GM12801 (cell line): ENCODE data around the gene ESR1.

Source experiments
- TF ChIP-seq, protein P1 (sequence below): IDR thresholded peaks from one replicate; pipeline ENCODE4 v1.5.1; 2011; ENCODE audit warnings: control low read depth; ENCODE audit not compliant: insufficient read length; ENCODE audit errors: extremely low read depth

ESR1 gene

DNA sequence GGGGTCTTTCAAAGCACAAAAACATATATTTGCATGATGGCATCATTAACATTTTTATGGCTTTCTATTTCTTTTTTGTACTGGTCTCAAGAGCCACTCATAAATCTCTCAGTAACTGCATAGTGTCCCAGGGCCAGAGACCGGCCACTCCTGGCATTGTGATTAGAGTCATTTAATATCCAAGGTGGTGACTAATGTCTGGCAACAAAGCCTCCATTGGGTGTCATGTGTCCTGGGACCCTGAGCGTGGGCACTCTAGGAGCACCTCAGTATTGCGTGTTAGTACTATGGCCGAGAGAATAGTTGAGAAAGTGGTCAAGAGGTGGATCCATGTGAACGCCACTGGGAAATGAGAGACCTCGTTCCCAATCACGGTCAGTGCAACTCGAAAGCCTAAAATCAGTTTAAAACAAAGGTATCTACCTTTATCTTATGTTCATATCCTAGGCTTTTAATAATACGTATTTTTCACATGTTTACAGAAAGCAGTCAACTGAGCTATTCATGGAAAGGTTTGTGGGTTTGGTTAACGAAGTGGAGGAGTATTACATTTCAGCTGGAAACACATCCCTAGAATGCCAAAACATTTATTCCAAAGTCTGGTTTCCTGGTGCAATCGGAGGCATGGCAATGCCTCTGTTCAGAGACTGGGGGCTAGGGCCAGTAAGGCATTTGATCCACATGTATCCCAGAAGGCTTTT is 2.7 kb upstream of the ESR1 start:
- TF ChIP-seq, protein P1, sequence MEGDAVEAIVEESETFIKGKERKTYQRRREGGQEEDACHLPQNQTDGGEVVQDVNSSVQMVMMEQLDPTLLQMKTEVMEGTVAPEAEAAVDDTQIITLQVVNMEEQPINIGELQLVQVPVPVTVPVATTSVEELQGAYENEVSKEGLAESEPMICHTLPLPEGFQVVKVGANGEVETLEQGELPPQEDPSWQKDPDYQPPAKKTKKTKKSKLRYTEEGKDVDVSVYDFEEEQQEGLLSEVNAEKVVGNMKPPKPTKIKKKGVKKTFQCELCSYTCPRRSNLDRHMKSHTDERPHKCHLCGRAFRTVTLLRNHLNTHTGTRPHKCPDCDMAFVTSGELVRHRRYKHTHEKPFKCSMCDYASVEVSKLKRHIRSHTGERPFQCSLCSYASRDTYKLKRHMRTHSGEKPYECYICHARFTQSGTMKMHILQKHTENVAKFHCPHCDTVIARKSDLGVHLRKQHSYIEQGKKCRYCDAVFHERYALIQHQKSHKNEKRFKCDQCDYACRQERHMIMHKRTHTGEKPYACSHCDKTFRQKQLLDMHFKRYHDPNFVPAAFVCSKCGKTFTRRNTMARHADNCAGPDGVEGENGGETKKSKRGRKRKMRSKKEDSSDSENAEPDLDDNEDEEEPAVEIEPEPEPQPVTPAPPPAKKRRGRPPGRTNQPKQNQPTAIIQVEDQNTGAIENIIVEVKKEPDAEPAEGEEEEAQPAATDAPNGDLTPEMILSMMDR = no peak

DNA sequence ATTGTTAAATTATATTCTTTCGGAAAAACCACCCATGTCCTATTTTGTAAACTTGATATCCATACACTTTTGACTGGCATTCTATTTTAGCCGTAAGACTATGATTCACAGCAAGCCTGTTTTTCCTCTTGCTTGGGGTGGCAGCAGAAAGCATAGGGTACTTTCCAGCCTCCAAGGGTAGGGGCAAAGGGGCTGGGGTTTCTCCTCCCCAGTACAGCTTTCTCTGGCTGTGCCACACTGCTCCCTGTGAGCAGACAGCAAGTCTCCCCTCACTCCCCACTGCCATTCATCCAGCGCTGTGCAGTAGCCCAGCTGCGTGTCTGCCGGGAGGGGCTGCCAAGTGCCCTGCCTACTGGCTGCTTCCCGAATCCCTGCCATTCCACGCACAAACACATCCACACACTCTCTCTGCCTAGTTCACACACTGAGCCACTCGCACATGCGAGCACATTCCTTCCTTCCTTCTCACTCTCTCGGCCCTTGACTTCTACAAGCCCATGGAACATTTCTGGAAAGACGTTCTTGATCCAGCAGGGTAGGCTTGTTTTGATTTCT is 2.1 kb upstream of the ESR1 start:
- TF ChIP-seq, protein P1 = no peak

DNA sequence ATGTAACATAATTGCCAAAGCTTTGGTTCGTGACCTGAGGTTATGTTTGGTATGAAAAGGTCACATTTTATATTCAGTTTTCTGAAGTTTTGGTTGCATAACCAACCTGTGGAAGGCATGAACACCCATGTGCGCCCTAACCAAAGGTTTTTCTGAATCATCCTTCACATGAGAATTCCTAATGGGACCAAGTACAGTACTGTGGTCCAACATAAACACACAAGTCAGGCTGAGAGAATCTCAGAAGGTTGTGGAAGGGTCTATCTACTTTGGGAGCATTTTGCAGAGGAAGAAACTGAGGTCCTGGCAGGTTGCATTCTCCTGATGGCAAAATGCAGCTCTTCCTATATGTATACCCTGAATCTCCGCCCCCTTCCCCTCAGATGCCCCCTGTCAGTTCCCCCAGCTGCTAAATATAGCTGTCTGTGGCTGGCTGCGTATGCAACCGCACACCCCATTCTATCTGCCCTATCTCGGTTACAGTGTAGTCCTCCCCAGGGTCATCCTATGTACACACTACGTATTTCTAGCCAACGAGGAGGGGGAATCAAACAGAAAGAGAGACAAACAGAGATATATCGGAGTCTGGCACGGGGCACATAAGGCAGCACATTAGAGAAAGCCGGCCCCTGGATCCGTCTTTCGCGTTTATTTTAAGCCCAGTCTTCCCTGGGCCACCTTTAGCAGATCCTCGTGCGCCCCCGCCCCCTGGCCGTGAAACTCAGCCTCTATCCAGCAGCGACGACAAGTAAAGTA is 547 bp upstream of the ESR1 start:
- TF ChIP-seq, protein P1 = no peak

DNA sequence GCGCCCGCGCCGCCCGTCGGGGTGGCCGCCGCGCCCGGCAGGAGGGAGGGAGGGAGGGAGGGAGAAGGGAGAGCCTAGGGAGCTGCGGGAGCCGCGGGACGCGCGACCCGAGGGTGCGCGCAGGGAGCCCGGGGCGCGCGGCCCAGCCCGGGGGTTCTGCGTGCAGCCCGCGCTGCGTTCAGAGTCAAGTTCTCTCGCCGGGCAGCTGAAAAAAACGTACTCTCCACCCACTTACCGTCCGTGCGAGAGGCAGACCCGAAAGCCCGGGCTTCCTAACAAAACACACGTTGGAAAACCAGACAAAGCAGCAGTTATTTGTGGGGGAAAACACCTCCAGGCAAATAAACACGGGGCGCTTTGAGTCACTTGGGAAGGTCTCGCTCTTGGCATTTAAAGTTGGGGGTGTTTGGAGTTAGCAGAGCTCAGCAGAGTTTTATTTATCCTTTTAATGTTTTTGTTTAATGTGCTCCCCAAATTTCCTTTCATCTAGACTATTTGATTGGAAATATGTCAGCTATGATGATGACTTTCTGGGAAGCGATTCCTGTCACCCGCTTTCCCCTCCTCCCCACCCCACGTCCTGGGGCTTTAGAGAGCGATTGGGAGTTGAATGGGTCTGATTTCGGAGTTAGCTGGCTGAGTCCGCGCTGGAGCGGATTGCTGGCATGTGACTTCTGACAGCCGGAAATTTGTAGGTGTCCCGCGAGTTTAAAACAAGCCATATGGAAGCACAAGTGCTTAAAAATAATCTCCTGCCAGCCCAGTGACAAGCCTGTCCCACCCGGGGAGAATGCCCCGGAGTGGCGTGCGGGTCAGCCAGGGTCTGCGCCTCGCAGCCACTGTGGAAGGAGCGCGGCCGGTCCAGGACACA is 1.1 kb downstream of the ESR1 start:
- TF ChIP-seq, protein P1 = no peak

DNA sequence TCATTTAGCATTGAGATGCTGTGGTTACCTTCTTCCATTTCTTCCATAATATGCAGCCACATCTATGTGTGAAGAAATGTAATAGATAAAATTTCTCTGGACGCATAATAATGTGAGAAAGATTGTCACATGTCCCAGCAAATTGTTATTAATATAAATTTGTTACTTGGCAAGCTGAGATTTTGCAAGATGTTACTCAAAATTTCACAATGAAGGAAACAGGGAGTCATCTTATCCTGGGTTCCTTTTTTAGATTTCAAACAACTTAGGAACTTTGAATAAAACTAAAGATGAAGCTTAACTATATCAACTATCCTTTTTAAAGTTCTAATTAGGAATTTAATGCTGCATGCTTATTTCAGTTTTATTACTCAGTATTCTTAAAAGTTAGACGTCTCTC is 3.6 kb downstream of the ESR1 start:
- TF ChIP-seq, protein P1 = no peak

DNA sequence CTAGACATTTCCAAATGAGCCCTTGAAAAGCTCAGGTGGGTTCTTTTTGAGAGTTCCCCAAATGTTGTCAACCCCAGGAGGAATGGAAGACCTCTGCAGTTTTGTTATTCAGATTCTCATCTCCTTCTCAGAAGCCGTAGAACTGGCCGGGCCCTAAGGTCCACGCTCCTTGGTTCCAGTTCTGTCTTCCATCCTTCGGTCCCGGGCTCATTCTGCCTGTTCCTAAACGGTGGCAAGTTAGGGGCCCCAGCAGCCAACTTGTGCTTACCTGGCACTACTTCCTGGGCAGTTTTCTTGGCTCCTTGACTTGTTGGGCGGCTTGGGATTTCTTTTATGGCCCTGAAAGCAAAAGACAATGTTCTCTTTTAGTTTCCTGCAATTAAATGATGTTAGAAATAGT is 6.4 kb downstream of the ESR1 start:
- TF ChIP-seq, protein P1 = no peak

DNA sequence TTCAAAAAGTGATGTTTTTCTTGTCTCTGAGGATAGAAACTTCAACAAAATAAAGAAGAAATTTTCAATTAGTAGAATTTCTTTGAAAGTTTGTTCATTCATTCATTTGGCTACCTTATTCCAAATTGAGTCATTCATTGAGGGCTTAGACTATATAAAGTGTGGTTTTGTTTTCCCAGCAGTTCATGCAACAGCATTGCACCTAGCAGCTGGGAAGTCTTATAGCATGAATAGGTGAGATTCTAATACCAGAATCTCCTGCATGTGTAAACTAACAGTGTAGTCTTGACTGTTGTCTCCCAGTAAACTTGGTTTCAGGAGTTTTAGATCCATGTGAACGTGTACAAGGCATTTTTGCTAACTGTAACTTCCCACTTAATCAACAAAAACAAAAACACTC is 7.1 kb downstream of the ESR1 start:
- TF ChIP-seq, protein P1 = no peak
